ENCODE data around the gene TUBB. TPM values are rescaled to one million over a fixed set of nuclear protein-coding genes. Genes with fewer than 3 reads are reported as not detected.

Gene TUBB
- total and polyA plus RNA-seq, 9 of the 15 experiments (the other 6 are each of a cell fraction or from before 2014, with no cell fraction given): 971 to 2,870 (median 1,478) TPM

GRCh38 chr6:30672445-30673253 is 47.5 kb upstream of the TUBB start, which contains the start of gene DHX16 (continued):
- TF ChIP-seq ESRRB (CRISPR knock-in tag; IDR thresholded peaks at IDR 0.05; ENCODE audit: borderline replicate concordance): no peak
- TF ChIP-seq CREBBP (IDR thresholded peaks at IDR 0.05; ENCODE audit: low read depth, low read length): no peak
- no peak for TF ChIP-seq WHSC1 (IDR thresholded peaks at IDR 0.05; ENCODE audit: low read length)
- TF ChIP-seq ZNF586 (CRISPR knock-in tag; conservative IDR thresholded peaks at IDR 0.05): no peak
- no peak for TF ChIP-seq TAF15 (IDR thresholded peaks at IDR 0.05; ENCODE audit: low read depth, low read length)
- no peak for TF ChIP-seq PPARD (CRISPR knock-in tag; IDR thresholded peaks at IDR 0.05)
- 0 out of 2 replicates have a peak, but pooled peaks have one; percentile 21 for TF ChIP-seq ZNF583 (CRISPR knock-in tag; IDR thresholded peaks at IDR 0.05)
- TF ChIP-seq GABPB1 (CRISPR knock-in tag; IDR thresholded peaks at IDR 0.05): peak; percentile 80
- peak; percentile 87 for TF ChIP-seq SAP30 (IDR thresholded peaks at IDR 0.05; ENCODE audit: borderline replicate concordance, insufficient read depth, low read depth, low read length, poor library complexity, severe bottlenecking)
- peak; percentile 21; the same call in 1 of the 2 replicates for TF ChIP-seq RUNX1 (IDR thresholded peaks at IDR 0.05; ENCODE audit: low read depth)
- no peak for TF ChIP-seq ZNF76 (CRISPR knock-in tag; IDR thresholded peaks at IDR 0.05; ENCODE audit: borderline replicate concordance)
- TF ChIP-seq CLOCK (CRISPR knock-in tag; IDR thresholded peaks at IDR 0.05; ENCODE audit: borderline replicate concordance): no peak
- no peak for TF ChIP-seq PHTF2 (CRISPR knock-in tag; IDR thresholded peaks at IDR 0.05)
- 0 out of 2 replicates have a peak, but pooled peaks have one; percentile 20 for TF ChIP-seq GMEB1 (CRISPR knock-in tag; IDR thresholded peaks at IDR 0.05)

All from K562 (cell line).